Measurements from ENCODE around the gene RSPH9.
"Not testable (repeated sequence)": the region's sequence is repeated elsewhere in the genome, so short reads cannot be mapped to it uniquely, and the experiment has no call there.

RSPH9 gene

DNA sequence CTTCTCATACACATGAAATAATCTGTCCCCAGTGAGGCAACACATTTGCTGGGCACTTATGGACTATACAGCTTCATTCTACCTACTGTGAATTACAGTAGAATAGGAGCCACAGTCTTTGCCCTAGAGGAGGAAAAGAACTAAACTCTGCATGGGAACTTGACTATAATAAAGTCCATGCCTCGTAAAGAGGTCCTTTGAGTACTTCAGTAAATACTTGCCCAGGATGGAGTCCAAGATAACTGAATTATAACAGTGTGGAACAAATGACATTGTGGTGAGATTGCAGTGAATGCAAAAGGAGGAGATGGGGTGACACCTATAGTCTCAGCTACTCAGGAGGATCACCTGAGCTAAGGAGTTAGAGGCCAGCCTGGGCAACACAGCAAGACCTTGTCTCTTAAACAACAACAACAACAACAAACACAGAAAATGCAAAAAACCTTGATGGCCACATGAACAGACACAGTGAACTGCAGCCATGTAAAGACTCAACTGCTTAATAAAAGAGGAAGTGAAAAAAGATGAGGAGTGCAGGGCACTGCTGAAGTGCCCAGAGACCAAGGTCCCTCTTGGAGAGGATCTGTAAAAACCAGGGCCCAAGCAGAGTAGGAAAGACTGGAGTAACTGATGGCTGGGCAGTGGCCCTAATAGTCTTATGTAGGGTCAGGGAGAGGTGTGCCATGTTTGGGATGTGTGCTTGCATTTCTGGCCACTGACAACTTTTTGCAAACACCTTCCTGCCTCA is 39.0 kb downstream of the RSPH9 start:
- Histone ChIP-seq H3K36me3 (ENCODE audit: control insufficient read depth, insufficient read depth, low read length) (peaks cover 4% of the 10 kb centered on the region), H3K9ac (ENCODE audit: low read length) (no peak overlapping the region), H3K9me3 (ENCODE audit: control insufficient read depth, low read length) (no peaks in the 10 kb centered on the region), H3K27me3 (ENCODE audit: control insufficient read depth, insufficient read depth, low read length) (no peaks in the 10 kb centered on the region), H3K4me3 (ENCODE audit: low read length) (no peak overlapping the region), H3K4me1 (ENCODE audit: control insufficient read depth, insufficient read depth, low read length) (peaks cover 28% of the 10 kb centered on the region)

DNA sequence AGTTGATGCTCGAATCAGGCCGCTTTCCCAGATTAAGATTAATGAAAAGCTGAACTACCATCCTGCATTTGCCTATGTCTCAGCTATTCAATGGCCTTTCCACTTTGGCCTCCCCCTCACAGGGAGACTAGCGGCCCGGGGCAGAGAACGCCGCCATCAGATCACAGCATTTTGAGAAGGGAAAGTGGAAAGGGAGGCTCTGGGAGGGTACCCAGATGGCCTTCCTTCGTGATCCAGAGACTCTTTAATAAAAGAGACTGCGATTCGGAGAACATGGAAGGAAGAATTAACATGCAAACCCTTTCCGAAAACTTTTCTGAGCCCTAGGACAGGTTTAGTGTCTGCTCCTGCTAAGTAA is 42.2 kb downstream of the RSPH9 start:
- Histone ChIP-seq H3K4me1 (ENCODE audit: control insufficient read depth, insufficient read depth, low read length) (peaks cover 42% of the 10 kb centered on the region), H3K4me3 (ENCODE audit: low read length) (peak overlapping the region; percentile 39), H3K9ac (ENCODE audit: low read length) (peak overlapping the region; percentile 89), H3K36me3 (ENCODE audit: control insufficient read depth, insufficient read depth, low read length) (no peaks in the 10 kb centered on the region), H3K9me3 (ENCODE audit: control insufficient read depth, low read length) (no peaks in the 10 kb centered on the region), H3K27me3 (ENCODE audit: control insufficient read depth, insufficient read depth, low read length) (no peaks in the 10 kb centered on the region)

- H3K36me3 ChIP-seq (ENCODE audit: control insufficient read depth, insufficient read depth, low read length): no peaks in the 10 kb centered on the region
- H3K4me3 ChIP-seq (ENCODE audit: low read length): peak within 1 kb of the TSS; percentile 39
- H3K4me1 ChIP-seq (ENCODE audit: control insufficient read depth, insufficient read depth, low read length): peaks cover 38% of the 10 kb centered on the region
- no peaks in the 10 kb centered on the region for H3K9me3 ChIP-seq (ENCODE audit: control insufficient read depth, low read length)
- H3K27me3 ChIP-seq (ENCODE audit: control insufficient read depth, insufficient read depth, low read length): no peaks in the 10 kb centered on the region
- peak within 1 kb of the TSS; percentile 89 for H3K9ac ChIP-seq (ENCODE audit: low read length)
These were observed 42.9 kb downstream of the RSPH9 start, which contains the start of gene MRPS18A for GRCh38 chr6:43687437-43688347. MRPS18A (minus strand) TSS chr6:43687791; CDS start chr6:43687779, 12 bp downstream.

DNA sequence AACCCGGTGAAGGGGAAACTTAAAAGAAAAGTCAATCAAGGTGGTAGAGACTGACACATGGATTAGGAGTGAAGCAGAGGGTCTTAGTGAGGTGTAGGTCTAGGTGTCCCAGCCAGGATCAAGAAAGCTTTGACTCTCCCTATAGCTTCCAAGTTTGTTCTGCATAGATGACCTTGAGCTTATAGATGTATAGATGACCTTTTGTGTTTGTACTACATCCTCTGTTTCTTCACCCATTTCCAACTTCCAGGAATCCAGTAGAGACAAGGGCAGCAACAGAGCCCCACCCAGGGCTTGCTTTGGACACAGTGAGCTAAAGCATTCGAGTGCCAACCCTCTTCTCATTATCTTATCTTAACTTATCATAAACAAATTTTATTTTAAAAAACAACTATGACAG is 44.6 kb downstream of the RSPH9 start:
- no peak overlapping the region for H3K9ac ChIP-seq (ENCODE audit: low read length)
- peaks cover 34% of the 10 kb centered on the region for H3K4me1 ChIP-seq (ENCODE audit: control insufficient read depth, insufficient read depth, low read length)
- H3K36me3 ChIP-seq (ENCODE audit: control insufficient read depth, insufficient read depth, low read length): no peaks in the 10 kb centered on the region
- no peaks in the 10 kb centered on the region for H3K9me3 ChIP-seq (ENCODE audit: control insufficient read depth, low read length)
- H3K4me3 ChIP-seq (ENCODE audit: low read length): no peak overlapping the region
- H3K27me3 ChIP-seq (ENCODE audit: control insufficient read depth, insufficient read depth, low read length): no peaks in the 10 kb centered on the region

DNA sequence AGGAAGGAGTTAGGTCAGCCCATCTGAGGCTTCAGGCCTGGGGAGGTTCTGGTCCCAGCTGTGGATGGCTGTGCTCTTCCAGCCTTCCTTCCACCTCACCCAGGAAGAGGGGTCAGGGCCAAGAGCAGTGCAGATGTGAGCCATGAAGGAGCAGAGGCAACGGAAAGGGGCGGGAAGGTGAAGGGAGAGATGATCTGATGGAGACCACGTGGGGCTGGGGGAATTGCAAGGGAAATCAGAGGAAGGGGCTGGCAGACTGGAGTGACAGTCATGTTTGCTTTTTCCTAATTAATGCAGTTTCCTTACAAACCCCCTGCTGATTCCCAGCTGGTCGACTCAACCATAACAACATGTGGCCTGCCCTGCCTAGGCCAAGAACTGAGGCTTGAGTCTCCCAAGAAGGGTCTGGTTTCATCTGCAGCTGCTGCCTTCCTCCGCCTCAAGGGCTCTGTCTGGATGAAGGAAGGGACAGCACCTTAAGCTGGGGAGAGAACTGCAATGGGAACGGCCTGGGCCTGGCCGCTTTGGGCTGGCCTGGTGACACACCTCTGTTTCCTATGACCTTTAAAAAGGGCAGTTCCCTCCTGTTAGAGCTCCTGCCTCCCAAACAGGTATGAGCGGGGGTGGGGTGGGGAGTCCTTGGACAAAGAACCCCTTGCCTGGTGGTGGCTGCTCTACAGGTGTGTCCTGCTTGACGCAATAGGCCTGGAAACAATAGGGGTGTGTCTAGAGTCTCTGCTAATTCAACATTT is 50.6 kb downstream of the RSPH9 start:
- Histone ChIP-seq H3K36me3 (ENCODE audit: control insufficient read depth, insufficient read depth, low read length) (no peaks in the 10 kb centered on the region), H3K4me1 (ENCODE audit: control insufficient read depth, insufficient read depth, low read length) (peaks cover 49% of the 10 kb centered on the region), H3K9ac (ENCODE audit: low read length) (peak overlapping the region; percentile 55), H3K27me3 (ENCODE audit: control insufficient read depth, insufficient read depth, low read length) (no peaks in the 10 kb centered on the region), H3K4me3 (ENCODE audit: low read length) (no peak overlapping the region), H3K9me3 (ENCODE audit: control insufficient read depth, low read length) (no peaks in the 10 kb centered on the region)

- H3K4me1 ChIP-seq (ENCODE audit: control insufficient read depth, insufficient read depth, low read length): peaks cover 48% of the 10 kb centered on the region
- H3K9ac ChIP-seq (ENCODE audit: low read length): peak overlapping the region; percentile 3
- no peaks in the 10 kb centered on the region for H3K36me3 ChIP-seq (ENCODE audit: control insufficient read depth, insufficient read depth, low read length)
- H3K9me3 ChIP-seq (ENCODE audit: control insufficient read depth, low read length): no peaks in the 10 kb centered on the region
- H3K4me3 ChIP-seq (ENCODE audit: low read length): no peak overlapping the region
- H3K27me3 ChIP-seq (ENCODE audit: control insufficient read depth, insufficient read depth, low read length): no peaks in the 10 kb centered on the region
These were observed 51.1 kb downstream of the RSPH9 start for GRCh38 chr6:43695967-43696291.

GRCh38 chr6:43697421-43697820 is 52.6 kb downstream of the RSPH9 start:
- Histone ChIP-seq H3K36me3 (ENCODE audit: control insufficient read depth, insufficient read depth, low read length) (no peaks in the 10 kb centered on the region), H3K9me3 (ENCODE audit: control insufficient read depth, low read length) (no peaks in the 10 kb centered on the region), H3K9ac (ENCODE audit: low read length) (no peak overlapping the region), H3K4me3 (ENCODE audit: low read length) (no peak overlapping the region), H3K4me1 (ENCODE audit: control insufficient read depth, insufficient read depth, low read length) (peaks cover 61% of the 10 kb centered on the region), H3K27me3 (ENCODE audit: control insufficient read depth, insufficient read depth, low read length) (no peaks in the 10 kb centered on the region)

GRCh38 chr6:43698584-43699349 is 53.9 kb downstream of the RSPH9 start:
- Histone ChIP-seq H3K4me1 (ENCODE audit: control insufficient read depth, insufficient read depth, low read length) (peaks cover 74% of the 10 kb centered on the region), H3K36me3 (ENCODE audit: control insufficient read depth, insufficient read depth, low read length) (no peaks in the 10 kb centered on the region), H3K9ac (ENCODE audit: low read length) (peak overlapping the region; percentile 53), H3K4me3 (ENCODE audit: low read length) (no peak overlapping the region), H3K9me3 (ENCODE audit: control insufficient read depth, low read length) (no peaks in the 10 kb centered on the region), H3K27me3 (ENCODE audit: control insufficient read depth, insufficient read depth, low read length) (no peaks in the 10 kb centered on the region)

DNA sequence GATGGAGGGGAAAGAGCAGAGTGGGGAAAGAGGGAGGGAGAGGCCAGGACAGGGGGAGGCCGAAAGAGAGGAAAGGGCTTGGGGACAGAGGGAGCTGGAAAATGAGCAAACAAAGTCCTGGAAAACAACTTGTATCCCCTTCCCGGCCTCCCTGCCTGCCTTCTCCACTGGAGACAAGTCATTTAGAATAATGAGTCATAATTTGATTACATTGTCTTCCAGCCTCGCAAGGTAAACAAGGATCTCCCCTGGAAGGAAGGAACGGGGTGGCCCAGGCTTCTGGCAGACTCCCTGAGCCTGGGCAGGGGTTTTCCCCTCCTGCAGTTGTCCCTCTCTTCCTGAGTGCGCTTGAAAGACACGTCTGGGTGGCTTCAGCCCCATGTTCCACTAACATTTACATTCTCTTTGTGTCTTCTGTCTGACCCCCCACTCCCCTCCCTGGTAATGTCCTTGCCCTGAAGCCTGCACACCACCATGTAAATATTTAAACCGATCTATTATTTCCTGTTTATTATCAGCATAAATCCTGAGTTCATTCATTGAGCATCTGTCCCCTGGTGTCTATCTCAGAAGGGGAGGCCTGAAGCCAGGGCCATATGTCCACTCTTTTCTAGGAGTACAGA is 54.8 kb downstream of the RSPH9 start:
- no peaks in the 10 kb centered on the region for H3K27me3 ChIP-seq (ENCODE audit: control insufficient read depth, insufficient read depth, low read length)
- H3K4me3 ChIP-seq (ENCODE audit: low read length): no peak overlapping the region
- H3K36me3 ChIP-seq (ENCODE audit: control insufficient read depth, insufficient read depth, low read length): no peaks in the 10 kb centered on the region
- peak overlapping the region; percentile 53 for H3K9ac ChIP-seq (ENCODE audit: low read length)
- H3K4me1 ChIP-seq (ENCODE audit: control insufficient read depth, insufficient read depth, low read length): peaks cover 77% of the 10 kb centered on the region
- H3K9me3 ChIP-seq (ENCODE audit: control insufficient read depth, low read length): no peaks in the 10 kb centered on the region

- not testable (repeated sequence) for H3K36me3 ChIP-seq (ENCODE audit: control insufficient read depth, insufficient read depth, low read length); H3K4me3 ChIP-seq (ENCODE audit: low read length); H3K27me3 ChIP-seq (ENCODE audit: control insufficient read depth, insufficient read depth, low read length); H3K9ac ChIP-seq (ENCODE audit: low read length); H3K9me3 ChIP-seq (ENCODE audit: control insufficient read depth, low read length)
- peaks cover 80% of the 10 kb centered on the region for H3K4me1 ChIP-seq (ENCODE audit: control insufficient read depth, insufficient read depth, low read length)
These were observed 56.2 kb downstream of the RSPH9 start for GRCh38 chr6:43700939-43701560.

DNA sequence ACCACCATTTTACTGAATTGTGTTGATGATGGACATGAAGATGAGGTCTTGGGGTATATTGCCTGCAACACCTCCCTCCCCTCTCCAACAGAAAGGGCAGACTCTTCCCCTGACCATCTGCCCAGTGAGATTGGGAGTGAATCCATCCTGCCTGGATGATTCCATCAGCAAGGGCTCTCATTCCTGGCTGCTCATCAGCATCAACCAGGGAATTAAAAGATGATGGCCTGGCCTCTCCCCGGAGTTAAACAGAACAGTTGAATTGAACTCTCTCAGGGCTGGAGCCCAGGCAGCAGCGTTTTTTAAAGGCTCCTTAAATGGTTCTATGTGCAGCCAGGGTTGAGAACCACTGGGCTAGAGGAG is 57.3 kb downstream of the RSPH9 start:
- Histone ChIP-seq H3K27me3 (ENCODE audit: control insufficient read depth, insufficient read depth, low read length) (no peaks in the 10 kb centered on the region), H3K9ac (ENCODE audit: low read length) (peak overlapping the region; percentile 45), H3K4me1 (ENCODE audit: control insufficient read depth, insufficient read depth, low read length) (peaks cover 84% of the 10 kb centered on the region), H3K4me3 (ENCODE audit: low read length) (no peak overlapping the region), H3K9me3 (ENCODE audit: control insufficient read depth, low read length) (no peaks in the 10 kb centered on the region), H3K36me3 (ENCODE audit: control insufficient read depth, insufficient read depth, low read length) (no peaks in the 10 kb centered on the region)
